HG02840 (cell line): Measurements from ENCODE around the gene GGCX.

Experiments
- ATAC-seq: cut with Tn5 transposase; IDR thresholded peaks from one replicate; pipeline ENCODE4 v1.9.1; 2021; ENCODE audit warnings: mild to moderate bottlenecking, moderate library complexity, moderate number of reproducible peaks; ENCODE audit not compliant: unreplicated experiment, low FRiP score

The GGCX gene

GRCh38 chr2:85524336-85524908, 36.9 kb downstream of the GGCX start:
- ATAC-seq: no peak

- ATAC-seq: no peak
Measured at GRCh38 chr2:85523903-85524335, 37.4 kb downstream of the GGCX start.

GRCh38 chr2:85523062-85523902, 38.0 kb downstream of the GGCX start:
- ATAC-seq: no peak

GRCh38 chr2:85522090-85522647, 39.1 kb downstream of the GGCX start:
- no peak for ATAC-seq

- ATAC-seq: no peak
Measured at GRCh38 chr2:85516653-85517389, 44.5 kb downstream of the GGCX start.

- ATAC-seq: no peak
Measured at GRCh38 chr2:85514323-85514722, 47.0 kb downstream of the GGCX start.

GRCh38 chr2:85511008-85511811, 50.1 kb downstream of the GGCX start:
- ATAC-seq: no peak

- no peak for ATAC-seq
Measured at GRCh38 chr2:85506768-85507181, 54.5 kb downstream of the GGCX start.

- no peak for ATAC-seq
Measured at GRCh38 chr2:85505551-85506238, 55.6 kb downstream of the GGCX start.

- no peak for ATAC-seq
Measured at GRCh38 chr2:85504778-85505261, 56.5 kb downstream of the GGCX start.

- no peak for ATAC-seq
Measured at GRCh38 chr2:85503851-85504777, 57.2 kb downstream of the GGCX start.

GRCh38 chr2:85503168-85503850, 58.0 kb downstream of the GGCX start:
- ATAC-seq: no peak

GRCh38 chr2:85502720-85503119, 58.6 kb downstream of the GGCX start:
- ATAC-seq: no peak

- ATAC-seq: no peak
Measured at GRCh38 chr2:85501248-85501647, 60.0 kb downstream of the GGCX start.

GRCh38 chr2:85497944-85498630, 63.2 kb downstream of the GGCX start:
- no peak for ATAC-seq

GRCh38 chr2:85496436-85496835, 64.9 kb downstream of the GGCX start:
- ATAC-seq: no peak
